Mesenchymal stem cell (in vitro differentiated cells and primary cell): ENCODE results near the gene CFAP99.
A peak's percentile ranks its signal among the peaks of the same experiment; 100 is the strongest.

Experiments
- DNase-seq: peaks from one replicate; pipeline ENCODE4 v3.0.0-alpha.2; 2013
- H2AFZ ChIP-seq: one replicate; pipeline ENCODE4 v1.6.1; 2013; ENCODE audit warnings: low read depth, mild to moderate bottlenecking, control low read depth, inconsistent platforms, low read length, moderate library complexity
- H2AK5ac ChIP-seq: 2 replicates; pipeline ENCODE4 v1.6.1; 2013; ENCODE audit warnings: low read length, moderate library complexity, mild to moderate bottlenecking, inconsistent platforms; ENCODE audit not compliant: severe bottlenecking
- H2BK120ac ChIP-seq: one replicate; pipeline ENCODE4 v1.6.1; 2013; ENCODE audit warnings: low read depth, mild to moderate bottlenecking, inconsistent platforms, low read length, moderate library complexity
- H2BK12ac ChIP-seq, 2 experiments: one replicate each; pipeline ENCODE4 v1.6.1; 2013; ENCODE audit warnings: inconsistent platforms in 2 of 2, low read length in 2 of 2, mild to moderate bottlenecking in 2 of 2, moderate library complexity in 2 of 2, control low read depth in 1 of 2
- H2BK15ac ChIP-seq: one replicate; pipeline ENCODE4 v1.6.1; 2013; ENCODE audit warnings: mild to moderate bottlenecking, low read depth, inconsistent platforms; ENCODE audit not compliant: poor library complexity, severe bottlenecking
- H2BK5ac ChIP-seq: 2 replicates; pipeline ENCODE4 v1.6.1; 2013; ENCODE audit warnings: low read depth, mild to moderate bottlenecking, low read length, control low read depth, inconsistent platforms; ENCODE audit not compliant: poor library complexity, severe bottlenecking
- H3K14ac ChIP-seq, 2 experiments: one replicate each; pipeline ENCODE4 v1.6.1; 2013; ENCODE audit warnings: inconsistent platforms in 2 of 2, low read length in 2 of 2, control low read depth in 1 of 2, mild to moderate bottlenecking in 1 of 2, moderate library complexity in 1 of 2
- H3K18ac ChIP-seq, 2 experiments: one replicate each; pipeline ENCODE4 v1.6.1; 2013; ENCODE audit warnings: inconsistent platforms in 2 of 2, low read length in 2 of 2, control low read depth in 1 of 2, low read depth in 1 of 2, mild to moderate bottlenecking in 1 of 2
- H3K23ac ChIP-seq, 2 experiments: one replicate each; pipeline ENCODE4 v1.6.1; 2013; ENCODE audit warnings: inconsistent platforms in 2 of 2, low read length in 2 of 2, mild to moderate bottlenecking in 2 of 2, moderate library complexity in 2 of 2, control low read depth in 1 of 2
- H3K27ac ChIP-seq: 2 replicates; pipeline ENCODE4 v1.5.1; 2013; ENCODE audit warnings: mild to moderate bottlenecking, moderate library complexity, low read length, control low read depth, inconsistent platforms; ENCODE audit not compliant: poor library complexity, severe bottlenecking
- H3K27me3 ChIP-seq, 2 experiments: 2 replicates each; pipeline versions ENCODE4 v1.6.1 to v1.7.0; 2013; ENCODE audit warnings: low read length in 2 of 2, mild to moderate bottlenecking in 2 of 2, moderate library complexity in 2 of 2, control low read depth in 1 of 2, inconsistent platforms in 1 of 2; ENCODE audit not compliant: control insufficient read depth in 1 of 2, insufficient read depth in 1 of 2
- H3K36me3 ChIP-seq, 2 experiments: 2 replicates each; pipeline versions ENCODE4 v1.6.1 to v1.7.0; 2013; ENCODE audit warnings: low read length in 2 of 2, control low read depth in 1 of 2, inconsistent platforms in 1 of 2, low read depth in 1 of 2, mild to moderate bottlenecking in 1 of 2; ENCODE audit not compliant: insufficient read depth in 2 of 2, control insufficient read depth in 1 of 2
- H3K4ac ChIP-seq, 2 experiments: one replicate each; pipeline ENCODE4 v1.6.1; 2013; ENCODE audit warnings: inconsistent platforms in 2 of 2, low read length in 2 of 2, mild to moderate bottlenecking in 2 of 2, moderate library complexity in 2 of 2, control low read depth in 1 of 2, low read depth in 1 of 2
- H3K4me1 ChIP-seq: 2 replicates; pipeline ENCODE4 v1.6.1; 2013; ENCODE audit warnings: low read depth, low read length, control low read depth; ENCODE audit not compliant: control insufficient read depth, insufficient read depth
- H3K4me2 ChIP-seq: 2 replicates; pipeline ENCODE4 v1.6.1; 2013; ENCODE audit warnings: low read length, mild to moderate bottlenecking, inconsistent platforms; ENCODE audit not compliant: poor library complexity, severe bottlenecking
- H3K4me3 ChIP-seq, 2 experiments: 2 replicates each; pipeline versions ENCODE4 v1.5.1 to v1.7.0; 2013; ENCODE audit warnings: low read length in 2 of 2, mild to moderate bottlenecking in 2 of 2, control low read depth in 1 of 2, low read depth in 1 of 2; ENCODE audit not compliant: insufficient read depth in 1 of 2
- H3K79me1 ChIP-seq: replicated peaks from 2 replicates; pipeline ENCODE4 v1.6.1; 2013; ENCODE audit warnings: mild to moderate bottlenecking, control low read depth, low read length, inconsistent platforms; ENCODE audit not compliant: poor library complexity, severe bottlenecking
- H3K9ac ChIP-seq: 2 replicates; pipeline ENCODE4 v1.7.0; 2013; ENCODE audit warnings: mild to moderate bottlenecking, low read length, moderate library complexity
- H3K9me3 ChIP-seq: 2 replicates; pipeline ENCODE4 v1.7.0; 2013; ENCODE audit warnings: mild to moderate bottlenecking, low read length; ENCODE audit not compliant: control insufficient read depth
- H4K8ac ChIP-seq: one replicate; pipeline ENCODE4 v1.6.1; 2013; ENCODE audit warnings: inconsistent platforms, mild to moderate bottlenecking, low read length, moderate library complexity
- H4K91ac ChIP-seq: one replicate; pipeline ENCODE4 v1.6.1; 2013; ENCODE audit warnings: mild to moderate bottlenecking, low read length, inconsistent platforms
- WGBS: methylation state at CpG from one replicate; pipeline ENCODE4 v1.1.7; 2013; ENCODE audit warnings: mixed read lengths; 5-methylcytosine and 5-hydroxymethylcytosine counted together

Gene CFAP99

DNA sequence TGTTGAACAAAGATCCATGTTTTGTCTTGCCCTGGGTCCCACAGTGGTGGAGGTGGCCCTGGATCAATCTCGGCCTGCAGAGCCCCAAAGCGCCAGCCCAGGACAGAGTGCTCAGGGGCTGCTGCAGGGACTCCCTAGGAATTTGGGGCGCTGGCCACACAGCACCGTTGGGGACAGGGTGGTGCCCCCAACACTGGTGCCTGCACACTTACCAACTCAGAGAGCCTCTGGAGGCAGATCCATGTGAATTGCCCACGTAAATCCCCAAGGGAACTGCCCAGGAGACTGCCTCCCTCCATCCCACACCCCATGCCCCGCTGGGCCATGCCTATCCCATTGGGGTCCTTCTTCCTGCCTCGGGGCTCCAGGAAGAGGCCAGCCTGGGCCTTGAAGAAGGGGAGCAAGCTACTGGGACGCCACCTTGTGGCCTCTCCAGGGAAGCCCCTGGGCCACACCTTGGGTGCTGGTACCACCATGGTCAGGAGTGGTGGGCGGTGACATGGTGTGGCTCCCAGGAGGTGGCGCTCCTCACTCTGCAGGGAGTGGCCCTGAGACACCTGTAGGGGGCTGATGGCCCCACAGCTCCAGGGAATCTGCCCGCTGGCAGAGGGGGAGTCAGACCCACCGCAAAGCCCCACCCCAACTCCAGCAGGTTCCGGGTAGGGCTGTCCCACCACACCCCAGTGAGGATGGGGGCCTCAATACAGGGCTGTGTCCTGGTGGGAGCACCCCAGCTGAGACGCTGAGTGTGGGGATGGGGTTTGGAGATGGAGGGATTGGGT is 22.8 kb downstream of the CFAP99 start:
- Histone ChIP-seq H2BK12ac (no peak overlapping the region), H2AK5ac (no peak overlapping the region), H3K79me1 (no peaks in the 10 kb centered on the region), H3K14ac (no peak overlapping the region), H3K4me3 (no peak overlapping the region), H3K4ac (no peak overlapping the region), H3K27ac (no peak overlapping the region), H3K9ac (no peak overlapping the region), H3K9me3 (no peaks in the 10 kb centered on the region), H4K8ac (no peak overlapping the region), H3K36me3 (no peaks in the 10 kb centered on the region), H3K4me1 (peaks cover 8% of the 10 kb centered on the region), H2BK15ac (no peak overlapping the region), H2BK5ac (no peak overlapping the region), H3K23ac (no peak overlapping the region), H2BK120ac (no peak overlapping the region), H3K18ac (no peak overlapping the region), H3K4me2 (no peak overlapping the region), H4K91ac (no peak overlapping the region), H3K27me3 (peaks cover 0 to 22% of the 10 kb centered on the region in 2 experiments), H2AFZ (no peak overlapping the region)
- 59% methylated on average over 14 of the region's 14 CpGs for WGBS
- peak; percentile 57 for DNase-seq

DNA sequence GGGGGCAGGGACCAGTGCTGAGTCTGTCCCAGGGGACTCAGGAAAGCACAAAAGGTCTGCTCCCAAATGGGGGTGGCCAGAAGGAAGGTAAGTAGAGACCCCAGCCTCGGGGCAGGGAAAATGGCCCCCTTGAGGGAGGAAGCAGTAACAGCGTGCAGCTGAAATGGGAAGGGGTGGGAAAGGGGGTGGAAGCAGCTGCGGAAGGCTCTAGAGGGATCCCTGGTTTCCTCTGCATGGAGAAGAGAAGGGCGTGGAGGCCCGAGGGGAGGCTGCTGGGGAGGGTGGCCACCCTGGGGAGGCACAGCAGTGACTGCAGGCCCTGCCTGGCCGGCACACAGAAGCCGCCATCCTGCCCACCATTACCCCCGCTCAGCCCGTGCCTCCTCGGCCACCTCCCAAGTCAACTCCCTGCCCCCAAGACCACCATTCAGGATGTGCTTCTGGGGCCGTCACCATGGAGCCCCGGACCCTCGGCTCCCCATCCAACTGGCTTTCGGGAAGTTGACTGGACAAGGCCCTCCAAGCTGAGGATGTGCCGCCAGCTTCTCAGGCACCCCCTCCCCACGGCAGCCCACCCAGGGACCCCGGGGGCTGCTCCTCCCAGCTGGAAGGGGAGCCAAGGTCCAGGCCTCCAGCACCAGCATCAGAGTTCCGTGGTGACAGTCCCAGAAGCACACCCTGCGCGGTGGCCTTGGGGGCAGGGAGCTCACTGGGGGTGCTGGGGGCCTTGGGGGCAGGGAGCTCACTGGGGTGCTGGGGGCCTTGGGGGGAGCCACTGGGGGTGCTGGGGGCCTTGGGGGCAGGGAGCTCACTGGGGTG is 23.6 kb downstream of the CFAP99 start:
- Histone ChIP-seq H3K14ac (no peak overlapping the region), H3K9ac (no peak overlapping the region), H3K23ac (no peak overlapping the region), H3K18ac (no peak overlapping the region), H2BK5ac (no peak overlapping the region), H2AK5ac (no peak overlapping the region), H3K4ac (no peak overlapping the region), H4K8ac (no peak overlapping the region), H3K27ac (no peak overlapping the region), H3K36me3 (no peaks in the 10 kb centered on the region), H2BK12ac (no peak overlapping the region), H4K91ac (no peak overlapping the region), H3K79me1 (no peaks in the 10 kb centered on the region), H2BK120ac (no peak overlapping the region), H3K27me3 (peaks cover 0 to 28% of the 10 kb centered on the region in 2 experiments), H3K4me1 (peaks cover 8% of the 10 kb centered on the region), H2AFZ (no peak overlapping the region), H3K4me2 (no peak overlapping the region), H3K9me3 (no peaks in the 10 kb centered on the region), H2BK15ac (no peak overlapping the region), H3K4me3 (no peak overlapping the region)
- DNase-seq = no peak
- WGBS = 85% methylated on average over 18 of the region's 20 CpGs

DNA sequence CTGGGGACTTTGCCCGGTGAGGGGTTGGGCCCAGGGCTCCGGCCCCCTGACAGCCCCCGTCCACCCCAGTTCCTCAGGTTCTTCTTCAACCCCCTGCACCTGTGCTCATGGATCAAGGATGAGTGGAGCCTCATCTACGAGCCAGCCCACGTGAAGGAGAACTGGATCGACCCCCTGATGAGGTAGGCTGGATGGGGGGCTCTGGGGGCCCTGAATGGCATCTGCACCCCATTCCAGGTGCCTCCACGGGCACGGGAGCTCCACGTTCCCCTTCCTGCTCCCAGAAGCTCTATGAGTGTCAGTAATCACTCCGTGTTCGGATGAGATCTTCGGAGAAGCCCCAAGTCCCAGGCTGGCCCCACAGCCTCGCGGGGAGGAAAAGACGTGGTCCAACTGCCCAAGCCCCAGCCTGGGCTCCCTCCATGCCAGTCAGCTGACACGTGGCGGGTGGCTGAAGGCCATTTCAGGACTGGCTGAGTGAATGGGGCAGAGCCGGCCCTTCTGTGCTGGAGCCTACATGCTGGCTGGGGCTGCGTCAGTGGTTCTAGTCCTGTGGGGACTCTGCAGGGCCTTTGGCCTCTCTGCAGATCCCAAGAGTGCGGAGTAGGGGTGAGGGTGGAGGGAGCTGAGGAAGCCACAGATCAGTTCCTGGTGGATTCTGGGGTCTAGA is 24.4 kb downstream of the CFAP99 start:
- Histone ChIP-seq H2BK12ac (no peak overlapping the region), H2BK5ac (no peak overlapping the region), H3K4me2 (no peak overlapping the region), H2BK120ac (no peak overlapping the region), H3K9ac (no peak overlapping the region), H3K4me3 (no peak overlapping the region), H2AK5ac (no peak overlapping the region), H3K27me3 (peaks cover 0 to 27% of the 10 kb centered on the region in 2 experiments), H4K8ac (no peak overlapping the region), H3K79me1 (no peaks in the 10 kb centered on the region), H3K4me1 (peaks cover 8% of the 10 kb centered on the region), H2AFZ (no peak overlapping the region), H3K23ac (no peak overlapping the region), H3K4ac (no peak overlapping the region), H3K27ac (no peak overlapping the region), H3K36me3 (no peaks in the 10 kb centered on the region), H3K9me3 (no peaks in the 10 kb centered on the region), H4K91ac (no peak overlapping the region), H3K18ac (no peak overlapping the region), H2BK15ac (no peak overlapping the region), H3K14ac (no peak overlapping the region)
- no peak for DNase-seq
- WGBS = 83% methylated on average over 18 of the region's 20 CpGs
